Measurements from ENCODE around the gene QKI.

QKI gene

DNA sequence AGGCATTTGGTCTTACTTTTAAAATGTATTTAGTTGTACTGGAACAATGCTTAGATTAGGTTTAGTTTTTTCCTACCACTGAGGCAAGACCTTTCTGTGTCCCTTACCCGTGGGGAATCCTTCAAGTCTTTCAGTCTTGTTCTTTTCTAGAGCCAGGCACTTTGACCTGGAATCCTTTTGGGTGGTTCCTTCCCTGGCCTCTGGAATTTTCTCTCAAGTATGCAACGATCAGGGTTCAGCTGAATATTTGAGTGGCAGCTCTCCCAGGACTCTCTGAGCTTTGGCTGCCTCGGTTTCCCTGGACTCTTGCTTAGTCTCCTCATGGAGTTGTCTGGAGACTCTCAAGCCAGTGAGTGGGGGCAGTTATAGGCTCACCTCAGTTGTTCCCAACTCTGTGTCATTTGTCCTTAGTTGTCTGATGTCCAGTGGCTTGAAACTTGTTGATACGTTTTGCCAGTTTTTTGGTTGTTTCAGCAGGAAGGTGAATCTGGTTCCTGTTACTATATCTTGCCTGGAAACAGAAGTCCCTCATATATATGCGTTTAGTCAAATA is 118.1 kb downstream of the QKI start:
- DNase-seq (ENCODE audit: low read depth, low spot score): no peak

DNA sequence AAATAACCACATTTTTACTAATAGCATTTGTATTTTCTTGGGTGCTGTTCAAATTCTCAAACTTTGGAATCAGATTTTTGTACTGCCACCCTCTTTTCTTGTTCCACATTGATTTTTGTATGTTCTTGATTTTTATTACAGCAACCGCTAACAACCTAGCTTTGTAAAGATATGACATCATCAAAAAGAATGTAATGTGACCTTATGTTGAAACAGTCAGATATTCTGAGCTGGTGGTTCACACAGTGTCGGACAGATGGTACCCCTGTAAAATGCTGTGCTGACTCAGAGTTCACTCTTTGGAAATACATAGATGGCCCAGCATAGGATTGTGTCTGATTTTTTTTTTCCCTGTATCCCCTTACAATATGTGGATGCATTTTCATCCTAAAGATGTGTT is 118.9 kb downstream of the QKI start:
- DNase-seq (ENCODE audit: low read depth, low spot score): peak; percentile 68

GRCh38 chr6:163536770-163537169 is 122.3 kb downstream of the QKI start:
- no peak for DNase-seq (ENCODE audit: low read depth, low spot score)

- no peak for DNase-seq (ENCODE audit: low read depth, low spot score)
These were observed 123.8 kb downstream of the QKI start for GRCh38 chr6:163538331-163538730.

DNA sequence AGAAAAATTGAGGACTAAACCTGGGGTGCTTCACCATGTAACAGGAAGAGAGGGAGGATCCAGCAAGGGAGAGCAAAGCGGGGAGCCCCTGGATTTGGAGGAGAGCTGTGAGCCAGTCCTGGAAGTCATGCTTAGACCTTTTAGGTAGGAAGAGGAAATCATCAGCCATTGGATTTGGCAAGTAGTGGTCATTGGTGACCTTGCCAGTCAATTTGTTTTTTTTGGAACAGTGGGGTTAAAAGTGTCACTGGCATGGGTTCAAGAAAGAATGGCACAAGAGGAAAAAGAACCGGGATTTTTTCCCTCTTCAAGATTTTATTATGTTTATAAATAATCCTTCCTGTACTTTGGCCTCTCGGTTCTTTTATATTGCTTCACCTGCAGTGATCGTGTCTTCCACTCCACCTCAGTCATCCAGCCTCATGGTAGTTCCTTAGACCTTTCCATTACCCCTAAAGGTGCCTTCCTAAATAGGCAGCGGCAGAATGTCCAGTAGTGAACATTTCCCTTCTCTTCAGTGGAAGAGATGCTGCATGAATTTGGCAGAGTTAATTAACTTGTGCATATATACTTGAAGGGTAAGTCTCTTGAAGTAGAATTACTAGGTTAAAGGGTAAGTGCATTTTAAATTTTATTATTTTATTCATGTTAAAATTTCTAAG is 124.7 kb downstream of the QKI start:
- DNase-seq (ENCODE audit: low read depth, low spot score): no peak

DNA sequence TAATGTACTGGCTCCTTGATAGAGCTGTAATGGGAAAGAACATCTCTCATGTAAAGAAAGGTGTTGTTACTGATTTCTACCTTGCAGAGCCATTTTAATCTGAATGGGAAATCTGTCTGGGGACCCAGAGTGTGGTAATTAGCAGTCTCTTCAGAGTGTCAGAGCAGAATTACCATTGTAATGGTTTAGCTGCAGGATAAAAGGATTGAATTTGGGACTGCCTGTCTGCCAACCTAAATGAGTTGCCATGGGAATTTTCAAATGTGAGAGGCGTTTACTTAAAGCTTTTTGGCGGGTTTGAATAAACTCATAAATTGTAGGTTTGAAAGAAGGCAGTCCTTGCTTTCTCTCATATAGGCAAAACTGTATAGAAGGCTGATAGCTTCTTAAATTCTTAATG is 128.8 kb downstream of the QKI start:
- no peak for DNase-seq (ENCODE audit: low read depth, low spot score)

DNA sequence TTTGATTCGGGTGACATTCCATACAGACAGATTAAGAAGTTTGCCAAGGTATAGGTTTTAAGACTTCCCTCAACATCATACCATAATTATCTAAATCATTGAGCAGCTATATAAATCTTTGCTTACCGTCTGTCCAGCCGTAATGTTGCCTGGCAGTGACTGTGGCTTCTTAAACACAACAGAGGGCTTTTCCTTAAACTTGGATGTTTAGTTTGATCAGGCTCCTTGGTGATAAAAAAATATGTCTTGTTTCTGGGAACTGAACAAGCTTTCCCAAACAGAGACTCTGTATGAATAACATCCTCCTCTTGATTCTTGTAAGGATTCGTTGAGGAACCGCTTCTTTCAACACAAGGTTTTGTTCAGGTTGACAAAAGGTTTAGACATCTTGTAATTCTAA is 130.9 kb downstream of the QKI start:
- no peak for DNase-seq (ENCODE audit: low read depth, low spot score)

DNA sequence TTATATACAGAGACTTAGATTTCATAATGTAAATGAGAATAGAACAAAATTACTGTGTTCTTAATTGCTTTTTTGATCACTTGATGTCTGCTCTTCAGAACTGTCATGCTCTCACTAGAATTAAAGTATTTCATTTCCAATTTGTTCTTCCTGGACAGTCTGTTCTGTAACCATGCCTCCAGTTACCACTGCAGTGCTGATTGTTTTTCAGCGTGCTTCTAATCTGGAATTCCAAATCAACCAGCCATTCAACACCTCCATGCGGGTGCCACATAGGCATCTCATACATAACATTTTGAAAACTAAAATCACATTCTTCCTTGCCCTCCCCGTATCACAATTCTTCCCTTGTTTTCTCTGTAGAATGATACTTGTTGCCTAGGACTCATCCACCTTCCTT is 132.8 kb downstream of the QKI start:
- DNase-seq (ENCODE audit: low read depth, low spot score): no peak

DNA sequence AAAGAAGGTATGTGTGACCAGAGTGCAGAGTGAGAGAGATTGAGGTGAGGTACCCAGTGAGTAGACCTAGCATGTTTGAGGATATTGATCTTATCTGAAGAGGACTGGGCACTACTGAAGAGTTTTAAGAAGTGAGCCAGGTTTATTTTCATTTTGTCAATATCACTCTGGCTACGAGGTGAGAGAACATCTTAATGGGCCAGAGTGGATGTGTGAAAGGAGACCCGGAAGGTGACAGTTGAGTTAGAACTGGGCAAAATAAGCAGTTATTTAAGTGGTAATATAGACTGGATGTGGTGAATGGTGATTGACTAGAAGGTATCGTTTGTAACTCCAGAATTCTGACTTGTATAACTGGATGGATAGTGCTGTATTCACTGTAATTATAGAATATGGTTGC is 134.1 kb downstream of the QKI start:
- no peak for DNase-seq (ENCODE audit: low read depth, low spot score)

GRCh38 chr6:163554032-163554431 is 139.5 kb downstream of the QKI start:
- no peak for DNase-seq (ENCODE audit: low read depth, low spot score)

DNA sequence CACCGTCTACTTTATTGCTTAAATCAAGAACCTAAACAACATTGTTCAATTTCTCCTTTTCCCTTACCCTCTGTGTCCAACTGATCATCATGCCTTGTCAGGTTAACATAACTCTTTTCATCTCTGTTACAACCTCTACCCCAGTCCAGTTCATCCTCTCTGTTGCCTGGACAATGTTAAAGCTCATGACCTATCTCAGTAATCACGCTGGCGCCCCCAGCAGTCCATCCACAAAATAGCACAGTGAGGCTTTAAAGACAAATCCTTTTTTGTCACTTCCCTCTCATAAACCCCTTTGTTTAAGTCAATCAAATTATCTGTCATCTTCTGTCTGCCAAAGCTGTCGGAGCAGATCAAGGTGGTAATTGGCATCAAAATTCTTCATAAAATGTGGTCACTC is 140.1 kb downstream of the QKI start:
- DNase-seq (ENCODE audit: low read depth, low spot score): no peak

- no peak for DNase-seq (ENCODE audit: low read depth, low spot score)
These were observed 145.1 kb downstream of the QKI start for GRCh38 chr6:163559661-163560060.

- DNase-seq (ENCODE audit: low read depth, low spot score): no peak
These were observed 148.8 kb downstream of the QKI start for GRCh38 chr6:163563318-163563717.

DNA sequence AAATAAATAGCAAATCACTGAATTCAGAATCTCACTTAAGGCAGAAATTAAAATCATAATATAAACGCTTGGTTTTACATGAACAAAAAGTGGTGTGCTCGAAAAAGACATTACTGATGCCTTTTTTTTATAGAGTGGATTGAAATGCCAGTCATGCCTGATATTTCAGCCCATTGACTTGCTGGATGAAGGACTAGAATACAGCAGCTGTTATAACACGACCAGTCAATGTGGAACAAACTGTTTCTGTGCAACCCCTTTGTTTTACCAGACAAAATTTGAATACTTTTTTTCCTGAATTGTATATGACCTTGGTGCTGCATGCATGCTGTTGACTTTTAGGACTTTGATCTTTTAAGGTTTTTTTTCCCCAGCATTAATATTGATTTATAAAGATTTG is 150.0 kb downstream of the QKI start:
- no peak for DNase-seq (ENCODE audit: low read depth, low spot score)

- DNase-seq (ENCODE audit: low read depth, low spot score): no peak
These were observed 150.6 kb downstream of the QKI start for GRCh38 chr6:163565140-163565539.

- DNase-seq (ENCODE audit: low read depth, low spot score): no peak
These were observed 151.5 kb downstream of the QKI start for GRCh38 chr6:163566056-163566455.

GRCh38 chr6:163568275-163568674 is 153.8 kb downstream of the QKI start:
- no peak for DNase-seq (ENCODE audit: low read depth, low spot score)

DNA sequence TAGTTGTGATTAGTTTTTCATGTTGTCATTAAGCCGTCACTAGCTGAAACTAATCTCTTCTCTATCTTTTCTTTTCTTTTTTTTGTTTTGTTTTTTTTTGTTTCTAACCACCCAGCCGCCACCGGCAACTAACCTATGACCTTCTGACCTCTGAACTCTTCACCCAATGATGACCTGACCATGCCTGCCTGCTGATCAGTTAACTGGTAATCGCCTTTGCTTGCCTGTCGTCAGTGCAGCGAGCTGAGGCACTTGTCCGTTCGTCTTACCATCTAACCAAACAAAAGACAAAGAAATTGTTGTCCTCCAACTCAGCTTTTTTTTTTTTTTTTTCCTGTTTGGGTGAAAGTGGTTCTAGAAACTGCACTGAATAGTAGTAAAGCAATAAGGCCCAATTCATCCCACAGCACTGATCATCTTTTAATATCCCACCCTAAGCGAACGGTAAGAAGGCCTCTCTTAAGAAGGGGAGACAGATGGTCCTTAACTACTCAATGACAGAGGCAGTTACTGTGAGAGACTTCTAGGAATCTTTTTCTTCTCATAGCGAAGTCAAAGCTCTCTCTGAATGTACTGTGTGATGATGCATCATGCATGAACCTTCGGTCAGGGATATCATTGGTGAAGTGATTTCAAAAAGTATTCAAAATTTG is 156.2 kb downstream of the QKI start:
- DNase-seq (ENCODE audit: low read depth, low spot score): no peak

- DNase-seq (ENCODE audit: low read depth, low spot score): no peak
These were observed 157.2 kb downstream of the QKI start for GRCh38 chr6:163571730-163572129.

GRCh38 chr6:163572612-163573011 is 158.1 kb downstream of the QKI start:
- no peak for DNase-seq (ENCODE audit: low read depth, low spot score)

GRCh38 chr6:163573503-163574179 is 159.1 kb downstream of the QKI start:
- no peak for DNase-seq (ENCODE audit: low read depth, low spot score)

DNA sequence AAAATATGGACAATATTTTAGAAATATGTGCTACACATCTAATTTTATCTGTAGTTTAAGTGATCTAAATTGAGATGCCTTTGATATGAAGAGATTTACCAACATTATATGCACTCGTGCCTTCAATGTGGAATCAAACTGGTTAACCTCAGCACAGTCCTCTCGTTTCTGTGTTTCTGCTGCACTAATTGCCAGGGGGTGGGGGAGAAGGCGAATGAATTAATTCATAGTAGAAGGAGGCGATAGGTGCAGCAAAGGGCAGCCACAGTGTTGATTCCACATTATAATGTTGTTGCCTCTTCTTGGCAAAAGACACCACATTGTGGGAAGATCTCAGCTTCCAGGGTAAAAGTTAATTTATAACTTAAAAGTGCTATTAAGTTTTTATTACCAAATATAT is 161.6 kb downstream of the QKI start:
- no peak for DNase-seq (ENCODE audit: low read depth, low spot score)

DNA sequence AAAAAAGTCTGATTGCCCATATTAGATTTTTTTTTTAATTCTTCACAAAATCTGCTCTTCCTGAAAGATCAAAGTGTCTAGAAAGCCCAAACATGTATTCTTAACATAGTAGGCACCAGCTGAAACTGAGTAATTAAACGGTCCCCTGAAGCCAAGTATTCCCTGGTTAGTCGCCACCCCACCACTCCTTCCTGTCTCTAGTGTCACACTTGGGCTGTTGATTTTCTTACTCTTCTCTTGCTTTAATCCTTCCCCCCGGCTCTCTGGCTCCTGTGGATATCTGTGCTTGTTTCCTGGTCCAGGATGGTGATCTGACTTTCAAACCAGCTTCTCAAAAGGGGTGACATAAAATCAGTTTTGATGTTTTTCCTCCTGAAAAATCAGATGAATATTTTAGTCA is 162.9 kb downstream of the QKI start:
- DNase-seq (ENCODE audit: low read depth, low spot score): no peak

Measured in brain pericyte (primary cell).